Measurements from ENCODE around the gene PEX13. TPM values are rescaled to one million over a fixed set of nuclear protein-coding genes. Genes with fewer than 3 reads are reported as not detected.

PEX13 gene
- total RNA-seq, 4 donors from 2014 or later, result 51.5 to 85.6 (median 75.4) TPM

DNA sequence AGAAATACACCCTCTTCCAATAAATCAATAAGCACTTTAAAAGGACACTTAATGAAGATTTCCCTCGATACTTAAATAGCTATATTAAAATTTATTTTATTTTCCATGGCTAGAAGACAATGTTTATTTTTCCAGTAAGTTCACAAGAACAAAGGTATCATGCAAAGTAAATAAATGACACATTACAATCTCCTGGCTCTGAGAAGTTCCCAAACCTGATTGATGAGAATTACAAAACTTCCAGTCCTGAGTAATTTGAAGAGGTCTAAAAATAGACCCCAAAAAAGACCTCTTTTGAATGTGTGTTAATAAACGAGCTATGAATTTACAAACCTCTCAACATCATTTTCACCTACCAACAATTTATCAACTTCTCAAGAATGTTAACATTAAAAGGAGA is 1.5 kb upstream of the PEX13 start:
- H3K9me3 ChIP-seq, result no peaks in the 10 kb centered on the region
- no peak for DNase-seq
- peak overlapping the region; percentile 83 to 95 (median 95) for H3K27ac ChIP-seq
- peaks cover 31 to 42% of the 10 kb centered on the region in 2 donors for H3K4me1 ChIP-seq
- 18 to 20% methylated on average over 2 of the region's 2 CpGs for WGBS, 2 donors
- TF ChIP-seq, protein P1, sequence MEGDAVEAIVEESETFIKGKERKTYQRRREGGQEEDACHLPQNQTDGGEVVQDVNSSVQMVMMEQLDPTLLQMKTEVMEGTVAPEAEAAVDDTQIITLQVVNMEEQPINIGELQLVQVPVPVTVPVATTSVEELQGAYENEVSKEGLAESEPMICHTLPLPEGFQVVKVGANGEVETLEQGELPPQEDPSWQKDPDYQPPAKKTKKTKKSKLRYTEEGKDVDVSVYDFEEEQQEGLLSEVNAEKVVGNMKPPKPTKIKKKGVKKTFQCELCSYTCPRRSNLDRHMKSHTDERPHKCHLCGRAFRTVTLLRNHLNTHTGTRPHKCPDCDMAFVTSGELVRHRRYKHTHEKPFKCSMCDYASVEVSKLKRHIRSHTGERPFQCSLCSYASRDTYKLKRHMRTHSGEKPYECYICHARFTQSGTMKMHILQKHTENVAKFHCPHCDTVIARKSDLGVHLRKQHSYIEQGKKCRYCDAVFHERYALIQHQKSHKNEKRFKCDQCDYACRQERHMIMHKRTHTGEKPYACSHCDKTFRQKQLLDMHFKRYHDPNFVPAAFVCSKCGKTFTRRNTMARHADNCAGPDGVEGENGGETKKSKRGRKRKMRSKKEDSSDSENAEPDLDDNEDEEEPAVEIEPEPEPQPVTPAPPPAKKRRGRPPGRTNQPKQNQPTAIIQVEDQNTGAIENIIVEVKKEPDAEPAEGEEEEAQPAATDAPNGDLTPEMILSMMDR (IDR thresholded peaks at IDR 0.05), result no peak
- TF ChIP-seq POLR2A (IDR thresholded peaks at IDR 0.05), result no peak
- no peaks in the 10 kb centered on the region for H3K36me3 ChIP-seq
- H3K27me3 ChIP-seq, result no peaks in the 10 kb centered on the region
- peak overlapping the region in 2 of 3 donors; percentile 70 to 93 for H3K4me3 ChIP-seq (replicated peaks in 1 of 3)
- intact Hi-C loops (cut with DNase I), result no loop called here

DNA sequence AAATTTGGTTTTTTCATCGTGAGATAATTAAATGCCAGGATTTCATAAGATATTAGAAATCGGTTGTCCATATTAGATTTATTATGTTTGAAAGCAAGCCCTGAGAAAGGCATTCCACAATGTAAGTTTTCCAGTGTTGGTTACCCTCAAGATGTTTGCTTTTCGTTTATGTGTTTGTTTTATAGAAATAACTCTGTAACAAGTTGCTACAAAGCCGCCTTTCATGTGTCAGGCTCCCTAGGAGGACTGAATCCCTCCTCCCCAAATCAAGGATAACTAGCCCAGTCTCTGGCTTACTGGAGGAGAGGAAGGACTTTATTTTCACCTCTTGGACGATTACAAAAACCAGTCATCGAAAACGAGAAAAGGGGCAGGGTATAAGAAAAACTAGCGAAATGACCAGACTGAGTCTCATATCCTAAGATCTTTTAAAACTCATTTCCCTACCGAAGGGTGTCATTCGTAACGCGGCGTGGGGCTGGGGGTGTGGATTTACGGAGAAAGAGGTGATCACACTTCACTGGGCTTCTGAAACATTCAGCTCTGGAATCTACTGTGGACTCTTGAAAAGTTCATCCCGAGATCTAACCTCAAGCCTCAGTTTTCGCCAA is 1.0 kb upstream of the PEX13 start:
- Histone ChIP-seq H3K36me3 (no peaks in the 10 kb centered on the region), H3K27ac (peak overlapping the region; percentile 83 to 95 (median 95)), H3K4me1 (peaks cover 31 to 42% of the 10 kb centered on the region in 2 donors), H3K9me3 (no peaks in the 10 kb centered on the region), H3K27me3 (no peaks in the 10 kb centered on the region), H3K4me3 (replicated peaks in 1 of 3) (peak overlapping the region; percentile 70 to 93 (median 90))
- no peak for TF ChIP-seq POLR2A (IDR thresholded peaks at IDR 0.05)
- TF ChIP-seq, protein P1 (IDR thresholded peaks at IDR 0.05), result no peak
- WGBS, 2 donors, result 1 to 2% methylated on average over 16 of the region's 16 CpGs
- intact Hi-C loops (cut with DNase I), result no loop called here
- DNase-seq, result peak in 1 of 2 donors; percentile 15

DNA sequence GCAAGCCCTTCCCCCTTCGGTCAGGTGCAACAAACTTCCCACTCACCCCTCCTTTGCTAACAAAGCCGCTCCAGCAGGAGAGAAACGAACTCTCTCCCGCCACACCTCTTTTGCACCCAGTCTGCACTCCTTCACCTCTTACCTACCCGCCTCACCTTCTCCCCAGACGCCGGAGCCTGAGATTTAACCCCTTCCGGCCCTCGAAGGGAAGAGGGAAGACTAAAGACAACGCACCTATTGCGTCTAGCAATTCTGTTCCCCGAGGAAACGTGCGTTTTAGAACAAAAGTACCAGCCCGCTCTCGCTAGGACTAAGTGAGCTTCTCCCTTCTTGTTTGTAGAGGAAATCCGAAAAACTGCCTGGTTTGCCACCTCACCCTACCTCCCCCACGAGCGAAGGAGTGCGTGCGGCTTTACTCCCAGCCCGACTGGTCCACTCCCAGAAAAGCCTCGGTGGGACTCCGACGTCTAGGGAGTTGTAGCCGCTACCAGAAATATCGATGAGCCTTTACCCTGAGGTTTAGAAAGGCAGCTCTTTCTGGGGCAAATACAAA is 441 bp upstream of the PEX13 start:
- peak; percentile 58 to 72 for TF ChIP-seq POLR2A (IDR thresholded peaks at IDR 0.05)
- TF ChIP-seq, protein P1 (IDR thresholded peaks at IDR 0.05), result no peak
- peak overlapping the region; percentile 83 to 95 (median 95) for H3K27ac ChIP-seq
- DNase-seq, result peak; percentile 82 to 83
- peak overlapping the region; percentile 70 to 93 (median 90) for H3K4me3 ChIP-seq (replicated peaks in 1 of 3)
- peaks cover 31 to 39% of the 10 kb centered on the region in 2 donors for H3K4me1 ChIP-seq
- no peaks in the 10 kb centered on the region for H3K36me3 ChIP-seq
- intact Hi-C loops (cut with DNase I), result no loop called here
- WGBS, 2 donors, result 1% methylated on average over 16 to 27 of the region's 27 CpGs
- no peaks in the 10 kb centered on the region for H3K27me3 ChIP-seq
- H3K9me3 ChIP-seq, result no peaks in the 10 kb centered on the region

DNA sequence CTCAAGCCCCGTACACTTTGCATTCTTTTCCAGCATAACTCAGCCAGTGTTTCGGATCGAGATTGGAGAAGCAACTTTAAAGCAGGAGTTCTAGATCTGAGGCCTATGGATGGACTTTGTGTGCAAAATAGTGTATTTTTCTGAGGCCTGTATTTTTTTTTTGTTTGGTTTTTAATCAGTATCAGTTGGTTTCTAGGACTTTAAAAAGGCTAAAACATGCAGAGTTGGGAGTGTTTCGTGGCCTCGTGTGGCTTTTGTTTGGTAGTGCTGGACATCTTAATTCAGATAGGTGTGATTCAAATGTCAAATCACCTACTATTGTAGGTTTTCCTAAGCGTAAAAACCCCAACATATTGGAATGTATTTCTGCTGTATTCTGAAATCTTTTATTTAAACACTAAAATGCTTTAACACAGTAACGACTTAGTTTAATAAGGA is 817 bp downstream of the PEX13 start:
- Histone ChIP-seq H3K36me3 (no peaks in the 10 kb centered on the region), H3K4me3 (replicated peaks in 1 of 3) (peak overlapping the region in 2 of 3 donors; percentile 70 to 93), H3K4me1 (peaks cover 27 to 39% of the 10 kb centered on the region in 2 donors), H3K9me3 (no peaks in the 10 kb centered on the region), H3K27me3 (no peaks in the 10 kb centered on the region), H3K27ac (peak overlapping the region; percentile 83 to 95 (median 95))
- no peak for DNase-seq
- WGBS, 2 donors, result 2% methylated on average over 7 of the region's 7 CpGs
- intact Hi-C loops (cut with DNase I), result no loop called here
- TF ChIP-seq, protein P1 (IDR thresholded peaks at IDR 0.05), result no peak
- TF ChIP-seq POLR2A (IDR thresholded peaks at IDR 0.05), result no peak

DNA sequence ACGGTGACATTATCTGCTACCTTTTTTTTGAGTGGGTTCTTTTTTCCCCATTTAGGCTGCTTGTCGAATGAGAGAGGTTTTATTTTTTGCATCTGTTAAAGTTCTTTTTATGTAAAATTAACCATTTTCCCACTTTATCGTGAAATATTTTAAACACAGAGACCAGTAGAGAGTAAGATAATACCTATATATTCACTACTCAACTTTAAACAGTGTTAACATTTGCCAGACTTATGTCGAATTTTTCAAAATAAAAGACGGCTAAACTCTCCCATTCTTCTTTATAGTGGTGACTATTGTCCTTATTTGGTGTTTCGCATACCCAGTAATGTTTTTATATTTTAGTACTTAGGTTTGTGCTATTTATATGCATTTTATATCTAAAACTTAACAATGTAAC is 1.3 kb downstream of the PEX13 start:
- 31 to 33% methylated on average over 6 of the region's 6 CpGs for WGBS, 2 donors

More for the DNA sequence above, 1.3 kb downstream of the PEX13 start:
- Histone ChIP-seq H3K27me3 (no peaks in the 10 kb centered on the region), H3K36me3 (no peaks in the 10 kb centered on the region), H3K4me3 (replicated peaks in 1 of 3) (peak overlapping the region in 2 of 3 donors; percentile 70 to 93), H3K4me1 (peaks cover 23 to 36% of the 10 kb centered on the region in 2 donors), H3K9me3 (no peaks in the 10 kb centered on the region), H3K27ac (peak overlapping the region; percentile 83 to 95 (median 95))
- no peak for DNase-seq
- intact Hi-C loops (cut with DNase I), result no loop called here
- no peak for TF ChIP-seq POLR2A (IDR thresholded peaks at IDR 0.05)
- TF ChIP-seq, protein P1 (IDR thresholded peaks at IDR 0.05), result no peak
